Panc1 (cell line): ENCODE measurements around the gene LSM10.

Experiments
- POLR2AphosphoS5 ChIP-seq: IDR thresholded peaks from 2 replicates; pipeline ENCODE4 v1.6.1; 2012; ENCODE audit warnings: mild to moderate bottlenecking, low read depth, low read length, moderate library complexity
- SIN3A ChIP-seq: IDR thresholded peaks from 2 replicates; pipeline ENCODE4 v1.6.1; 2012; ENCODE audit warnings: low read depth, mild to moderate bottlenecking, low read length, moderate library complexity, borderline replicate concordance; ENCODE audit not compliant: insufficient read depth
- TF ChIP-seq, protein P1 (sequence below): fragments of 450-650 bp; IDR thresholded peaks from 2 replicates; pipeline ENCODE4 v1.5.1; 2017; ENCODE audit warnings: mild to moderate bottlenecking

DNA sequence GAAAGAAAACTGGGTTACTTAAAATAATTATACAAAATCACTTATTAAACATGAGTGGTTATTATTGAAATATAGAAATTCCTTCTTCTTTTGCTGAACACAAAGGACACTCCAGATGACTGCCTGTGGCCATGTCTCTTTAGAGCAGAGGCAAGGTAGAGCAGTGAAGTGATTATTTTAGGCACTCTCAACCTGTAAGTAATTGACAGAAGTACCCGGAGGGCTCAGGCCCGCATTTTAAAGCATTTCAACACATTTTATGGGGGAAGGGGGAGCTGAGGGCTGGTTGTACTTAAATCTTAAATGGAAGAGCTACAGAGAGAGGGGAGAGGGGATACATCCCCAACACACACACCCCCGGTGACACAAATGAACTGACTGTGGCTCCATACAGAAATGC lies 42.3 kb upstream of the LSM10 start:
- TF ChIP-seq, protein P1, sequence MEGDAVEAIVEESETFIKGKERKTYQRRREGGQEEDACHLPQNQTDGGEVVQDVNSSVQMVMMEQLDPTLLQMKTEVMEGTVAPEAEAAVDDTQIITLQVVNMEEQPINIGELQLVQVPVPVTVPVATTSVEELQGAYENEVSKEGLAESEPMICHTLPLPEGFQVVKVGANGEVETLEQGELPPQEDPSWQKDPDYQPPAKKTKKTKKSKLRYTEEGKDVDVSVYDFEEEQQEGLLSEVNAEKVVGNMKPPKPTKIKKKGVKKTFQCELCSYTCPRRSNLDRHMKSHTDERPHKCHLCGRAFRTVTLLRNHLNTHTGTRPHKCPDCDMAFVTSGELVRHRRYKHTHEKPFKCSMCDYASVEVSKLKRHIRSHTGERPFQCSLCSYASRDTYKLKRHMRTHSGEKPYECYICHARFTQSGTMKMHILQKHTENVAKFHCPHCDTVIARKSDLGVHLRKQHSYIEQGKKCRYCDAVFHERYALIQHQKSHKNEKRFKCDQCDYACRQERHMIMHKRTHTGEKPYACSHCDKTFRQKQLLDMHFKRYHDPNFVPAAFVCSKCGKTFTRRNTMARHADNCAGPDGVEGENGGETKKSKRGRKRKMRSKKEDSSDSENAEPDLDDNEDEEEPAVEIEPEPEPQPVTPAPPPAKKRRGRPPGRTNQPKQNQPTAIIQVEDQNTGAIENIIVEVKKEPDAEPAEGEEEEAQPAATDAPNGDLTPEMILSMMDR, result no peak
- no peak for TF ChIP-seq POLR2AphosphoS5
- no peak for TF ChIP-seq SIN3A
